HAP-1 (cell line): ENCODE measurements around the gene SMARCA4.

Experiments used
- DNase-seq, 2 experiments: peaks; one replicate each; pipeline ENCODE4 v3.0.0-alpha.2; 2016 to 2020; ENCODE audit warnings: low spot score in 2 of 2
- H3K27me3 ChIP-seq: fragments of 250-450 bp; sonication (Bioruptor Pico); 2 replicates; pipeline ENCODE4 v1.5.1; 2020; ENCODE audit warnings: low read depth, mild to moderate bottlenecking, moderate library complexity
- H3K36me3 ChIP-seq: fragments of 250-450 bp; sonication (Bioruptor Pico); replicated peaks from 2 replicates; pipeline ENCODE4 v1.5.1; 2020; ENCODE audit warnings: mild to moderate bottlenecking
- H3K4me1 ChIP-seq: fragments of 250-450 bp; sonication (Bioruptor Pico); 2 replicates; pipeline ENCODE4 v1.5.1; 2020; ENCODE audit warnings: mild to moderate bottlenecking
- H3K4me3 ChIP-seq: fragments of 250-450 bp; sonication (Bioruptor Pico); 2 replicates; pipeline ENCODE4 v1.5.1; 2020; ENCODE audit warnings: mild to moderate bottlenecking, moderate library complexity
- H3K9me3 ChIP-seq: fragments of 250-450 bp; sonication (Bioruptor Pico); 2 replicates; pipeline ENCODE4 v1.5.1; 2020; ENCODE audit warnings: mild to moderate bottlenecking, moderate library complexity
- in situ Hi-C: fragments of 300-500 bp; cut with MboI; formaldehyde crosslinking; loops from 3 replicates; pipeline ENCODE4 v1.14.3; 2020; ENCODE audit warnings: low sequenced_read_pairs, inconsistent platforms, mixed read lengths

Gene SMARCA4

DNA sequence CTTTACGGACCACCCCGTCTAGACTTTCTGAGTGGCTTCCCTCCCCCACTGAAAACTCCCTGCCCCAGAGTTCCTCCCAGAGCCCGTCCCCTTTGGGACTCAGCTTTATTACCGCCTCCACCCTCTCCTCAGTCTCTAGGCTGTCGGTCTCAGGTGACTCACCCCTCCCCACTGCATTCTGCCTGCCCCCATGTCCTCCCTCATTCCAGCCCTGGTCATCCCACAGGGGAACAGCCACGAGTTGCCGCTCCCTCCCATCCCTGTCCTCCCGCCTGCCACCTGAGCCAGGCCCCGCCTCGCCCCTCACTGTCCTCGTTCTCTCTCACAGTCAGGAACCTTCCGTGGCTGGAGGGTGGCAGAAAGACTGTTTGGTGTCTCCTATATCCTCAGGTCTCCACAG lies 57.3 kb downstream of the SMARCA4 start:
- Histone ChIP-seq H3K27me3 (no peaks in the 10 kb centered on the region), H3K4me3 (no peak overlapping the region), H3K36me3 (peaks cover 97% of the 10 kb centered on the region), H3K9me3 (no peaks in the 10 kb centered on the region), H3K4me1 (no peaks in the 10 kb centered on the region)
- no peak for DNase-seq
- in situ Hi-C loops = loop anchor here (25.0 kb wide), 1 partner anchor 856 kb away; no protein-coding TSS in a partner anchor

DNA sequence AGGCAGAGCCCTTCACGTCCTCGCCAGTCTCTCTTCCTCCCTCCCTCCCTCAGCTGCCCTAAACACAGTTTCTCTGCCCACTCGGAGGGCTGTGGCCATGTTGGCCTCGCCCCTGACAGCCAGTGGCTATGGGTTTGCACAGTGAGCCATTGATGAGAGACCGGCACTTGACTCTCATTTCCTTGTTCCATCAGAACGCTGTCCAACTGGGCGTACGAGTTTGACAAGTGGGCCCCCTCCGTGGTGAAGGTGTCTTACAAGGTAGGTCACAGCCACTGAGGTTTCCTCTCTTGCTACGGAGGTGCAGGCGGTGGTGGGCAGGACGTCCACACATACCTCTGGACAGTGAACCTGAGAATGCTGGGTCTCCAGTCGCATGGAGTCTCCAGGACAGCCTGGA lies 57.9 kb downstream of the SMARCA4 start:
- DNase-seq = no peak
- Histone ChIP-seq H3K36me3 (peaks cover 97% of the 10 kb centered on the region), H3K27me3 (no peaks in the 10 kb centered on the region), H3K4me1 (no peaks in the 10 kb centered on the region), H3K4me3 (no peak overlapping the region), H3K9me3 (no peaks in the 10 kb centered on the region)
- in situ Hi-C loops = loop anchor here (25.0 kb wide), 1 partner anchor 856 kb away; no protein-coding TSS in a partner anchor

DNA sequence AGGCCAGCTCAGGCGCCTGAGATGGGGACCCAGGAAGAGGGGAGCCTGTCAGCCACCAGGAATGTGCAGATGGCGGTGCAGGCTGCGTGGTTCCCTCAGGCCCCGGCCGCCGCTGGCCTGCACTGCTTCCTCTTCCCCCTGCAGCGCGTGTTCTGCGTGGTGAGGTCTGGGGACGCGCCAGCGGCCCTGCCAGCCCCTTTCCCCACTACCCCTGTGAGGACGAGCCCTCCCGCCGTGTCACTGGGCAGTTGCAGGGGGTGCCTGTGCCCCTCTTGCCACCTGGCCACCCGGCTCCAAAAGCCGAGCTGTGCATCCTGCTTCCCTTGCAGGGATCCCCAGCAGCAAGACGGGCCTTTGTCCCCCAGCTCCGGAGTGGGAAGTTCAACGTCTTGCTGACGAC lies 58.4 kb downstream of the SMARCA4 start:
- H3K4me1 ChIP-seq = no peaks in the 10 kb centered on the region
- no peaks in the 10 kb centered on the region for H3K27me3 ChIP-seq
- in situ Hi-C loops = loop anchor here (25.0 kb wide), 1 partner anchor 857 kb away; no protein-coding TSS in a partner anchor
- DNase-seq = no peak
- peaks cover 97% of the 10 kb centered on the region for H3K36me3 ChIP-seq
- no peaks in the 10 kb centered on the region for H3K9me3 ChIP-seq
- no peak overlapping the region for H3K4me3 ChIP-seq

DNA sequence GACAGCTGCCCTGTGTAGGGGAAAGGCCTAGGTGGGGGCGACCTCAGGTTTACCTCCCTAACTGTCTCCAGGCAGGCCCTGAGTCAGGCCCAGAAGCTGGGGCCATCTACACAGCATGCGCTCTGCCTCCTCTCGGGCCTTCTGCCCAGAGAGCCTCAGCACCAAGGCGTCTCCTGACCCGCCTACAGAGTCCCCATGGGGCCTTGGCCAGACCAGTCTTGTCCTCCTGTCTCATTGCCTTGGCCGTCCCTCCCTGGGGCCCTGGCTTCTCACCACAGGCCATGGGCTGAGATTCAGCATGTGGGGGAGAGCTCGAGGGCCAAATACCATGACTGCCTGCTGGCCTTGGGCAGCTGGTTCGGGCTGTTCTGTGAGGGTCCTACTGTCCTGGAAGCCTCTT lies 59.0 kb downstream of the SMARCA4 start:
- in situ Hi-C loops = loop anchor here (25.0 kb wide), 1 partner anchor 858 kb away; no protein-coding TSS in a partner anchor
- Histone ChIP-seq H3K27me3 (no peaks in the 10 kb centered on the region), H3K4me3 (no peak overlapping the region), H3K9me3 (no peaks in the 10 kb centered on the region), H3K36me3 (peaks cover 96% of the 10 kb centered on the region), H3K4me1 (no peaks in the 10 kb centered on the region)
- DNase-seq = no peak

DNA sequence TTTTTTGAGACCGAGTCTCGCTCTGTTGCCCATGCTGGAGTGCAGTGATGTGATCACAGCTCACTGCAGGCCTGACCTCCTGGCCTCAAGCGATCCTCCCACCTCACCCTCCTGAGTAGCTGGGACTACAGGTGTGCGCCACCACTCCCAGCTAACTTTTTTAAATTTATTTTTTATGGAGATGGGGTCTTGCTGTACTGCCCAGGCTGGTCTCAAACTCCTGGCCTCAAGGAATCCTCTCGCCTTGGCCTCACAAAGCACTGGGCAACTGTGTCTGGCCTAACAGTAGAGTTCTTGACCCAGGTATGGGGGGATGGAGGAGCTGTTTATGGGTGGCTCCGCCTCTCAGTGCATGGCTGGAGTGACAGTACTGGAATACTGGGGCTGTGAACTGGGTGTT lies 59.6 kb downstream of the SMARCA4 start:
- in situ Hi-C loops = loop anchor here (25.0 kb wide), 1 partner anchor 858 kb away; no protein-coding TSS in a partner anchor
- peaks cover 91% of the 10 kb centered on the region for H3K36me3 ChIP-seq
- H3K27me3 ChIP-seq = no peaks in the 10 kb centered on the region

DNA sequence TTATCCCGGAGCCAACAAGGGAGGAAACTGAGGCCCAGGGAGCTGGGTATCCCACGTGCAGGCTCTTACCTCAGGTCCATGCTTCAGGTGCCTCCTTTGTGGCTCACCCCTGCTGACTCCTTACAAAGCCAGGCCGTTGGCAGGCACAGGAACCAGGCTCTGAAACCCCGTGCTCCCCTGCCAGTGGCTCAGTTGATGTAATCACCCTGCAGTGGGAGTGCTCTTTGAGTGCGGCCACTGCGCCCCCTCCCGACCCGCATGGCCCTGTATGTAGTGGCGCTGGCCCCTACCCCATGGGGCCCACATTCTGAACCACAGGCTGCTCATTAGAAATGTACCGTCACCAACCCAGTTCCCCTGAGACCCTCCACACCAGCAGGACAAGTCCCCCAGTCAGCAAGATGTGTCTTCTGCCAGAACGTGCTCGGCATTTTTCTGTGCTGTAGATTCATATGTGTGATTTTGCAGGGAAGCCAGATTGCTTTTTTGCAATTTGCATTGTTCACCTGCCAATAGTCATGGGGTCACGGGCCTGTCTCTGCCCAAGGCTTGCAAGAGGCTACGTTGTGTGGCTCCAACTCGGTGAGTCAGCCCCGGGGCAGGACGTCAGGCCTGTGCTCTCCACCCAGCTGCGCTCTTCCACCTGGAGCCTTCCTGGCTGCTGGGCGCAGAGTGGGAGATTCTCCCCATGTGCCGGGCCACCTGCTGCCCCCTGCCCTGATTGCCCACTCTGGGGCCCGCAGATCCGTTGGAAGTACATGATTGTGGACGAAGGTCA lies 60.3 kb downstream of the SMARCA4 start:
- Histone ChIP-seq H3K27me3 (no peaks in the 10 kb centered on the region), H3K9me3 (no peaks in the 10 kb centered on the region), H3K4me3 (no peak overlapping the region), H3K36me3 (peaks cover 91% of the 10 kb centered on the region), H3K4me1 (no peaks in the 10 kb centered on the region)
- no peak for DNase-seq
- in situ Hi-C loops = loop anchor here (25.0 kb wide), 1 partner anchor 859 kb away; no protein-coding TSS in a partner anchor

More for the DNA sequence above, 59.6 kb downstream of the SMARCA4 start:
- Histone ChIP-seq H3K4me1 (no peaks in the 10 kb centered on the region), H3K4me3 (no peak overlapping the region), H3K9me3 (no peaks in the 10 kb centered on the region)
- no peak for DNase-seq

DNA sequence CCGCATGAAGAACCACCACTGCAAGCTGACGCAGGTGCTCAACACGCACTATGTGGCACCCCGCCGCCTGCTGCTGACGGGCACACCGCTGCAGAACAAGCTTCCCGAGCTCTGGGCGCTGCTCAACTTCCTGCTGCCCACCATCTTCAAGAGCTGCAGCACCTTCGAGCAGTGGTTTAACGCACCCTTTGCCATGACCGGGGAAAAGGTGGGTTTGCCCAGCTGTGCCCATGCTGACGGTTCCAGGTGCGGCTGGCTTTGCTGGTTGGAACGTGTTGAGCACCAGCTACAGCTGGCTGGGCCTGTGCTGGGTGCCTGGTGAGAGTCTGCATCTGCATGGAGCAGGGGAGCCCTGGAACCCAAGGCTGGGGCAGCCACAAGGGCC lies 60.9 kb downstream of the SMARCA4 start:
- no peaks in the 10 kb centered on the region for H3K27me3 ChIP-seq
- H3K4me1 ChIP-seq = no peaks in the 10 kb centered on the region
- H3K36me3 ChIP-seq = peaks cover 90% of the 10 kb centered on the region
- no peak overlapping the region for H3K4me3 ChIP-seq
- DNase-seq = no peak
- no peaks in the 10 kb centered on the region for H3K9me3 ChIP-seq
- in situ Hi-C loops = loop anchor here (25.0 kb wide), 1 partner anchor 859 kb away; no protein-coding TSS in a partner anchor

DNA sequence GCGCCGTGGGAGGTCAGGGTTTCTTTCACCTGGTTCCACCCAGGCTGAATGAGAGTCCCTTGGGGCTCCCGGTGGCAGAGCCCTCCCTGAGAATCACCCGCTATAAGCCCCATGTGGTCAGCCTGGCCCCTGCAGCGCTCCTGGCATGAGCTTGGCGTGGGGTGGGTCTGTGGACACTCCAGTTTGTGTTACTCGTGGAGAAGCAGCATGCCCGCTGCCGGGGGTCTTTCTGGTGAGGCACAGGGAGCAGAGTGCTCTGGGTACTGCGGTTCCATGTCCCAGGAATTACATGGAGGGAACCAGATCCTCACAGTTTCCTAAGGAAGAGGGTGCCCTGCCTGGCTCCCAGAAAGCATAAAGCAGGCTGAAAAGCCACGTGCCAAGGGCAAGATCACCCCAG lies 62.2 kb downstream of the SMARCA4 start:
- Histone ChIP-seq H3K9me3 (no peaks in the 10 kb centered on the region), H3K4me3 (no peak overlapping the region), H3K4me1 (no peaks in the 10 kb centered on the region), H3K36me3 (peaks cover 90% of the 10 kb centered on the region), H3K27me3 (no peaks in the 10 kb centered on the region)
- DNase-seq = no peak
- in situ Hi-C loops = loop anchor here (25.0 kb wide), 1 partner anchor 861 kb away; no protein-coding TSS in a partner anchor

DNA sequence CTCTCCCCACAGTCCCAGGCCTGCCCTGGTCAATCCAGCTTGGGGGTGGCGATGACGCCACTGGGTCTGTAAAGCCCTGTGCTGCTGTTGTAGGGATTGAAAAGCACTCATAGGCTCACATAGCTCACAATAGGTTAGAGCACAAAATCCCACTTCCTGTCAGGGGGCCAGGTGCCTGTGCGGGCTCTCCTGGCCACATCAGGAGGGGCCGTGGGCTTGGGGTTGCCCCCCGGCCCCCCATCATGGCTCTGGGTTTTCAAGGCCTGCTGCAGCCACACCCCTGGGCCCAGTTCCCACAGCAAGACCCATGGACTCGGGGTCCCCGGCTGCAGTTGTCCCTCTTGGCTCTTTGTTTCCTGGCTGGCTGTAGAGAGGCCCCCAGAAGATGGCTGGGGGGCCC lies 62.9 kb downstream of the SMARCA4 start:
- Histone ChIP-seq H3K4me3 (no peak overlapping the region), H3K36me3 (peaks cover 90% of the 10 kb centered on the region), H3K4me1 (no peaks in the 10 kb centered on the region), H3K9me3 (no peaks in the 10 kb centered on the region), H3K27me3 (no peaks in the 10 kb centered on the region)
- in situ Hi-C loops = loop anchor here (25.0 kb wide), 1 partner anchor 861 kb away; no protein-coding TSS in a partner anchor
- no peak for DNase-seq

DNA sequence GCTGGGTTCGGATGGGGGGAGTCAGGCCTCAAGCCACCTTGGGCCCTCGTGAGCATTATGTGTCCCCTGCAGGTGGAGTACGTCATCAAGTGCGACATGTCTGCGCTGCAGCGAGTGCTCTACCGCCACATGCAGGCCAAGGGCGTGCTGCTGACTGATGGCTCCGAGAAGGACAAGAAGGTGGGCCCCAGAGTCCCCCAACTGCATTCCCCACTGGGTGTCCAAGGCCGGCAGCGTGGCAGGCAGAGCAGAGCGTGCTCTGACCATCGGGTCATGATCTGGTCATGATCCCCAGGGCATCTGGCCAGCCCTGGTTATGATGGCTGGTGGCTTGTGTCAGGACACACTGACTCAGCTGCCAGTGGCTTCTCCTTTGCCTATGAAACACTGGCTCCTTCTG lies 63.4 kb downstream of the SMARCA4 start:
- Histone ChIP-seq H3K36me3 (peaks cover 90% of the 10 kb centered on the region), H3K4me1 (no peaks in the 10 kb centered on the region)

DNA sequence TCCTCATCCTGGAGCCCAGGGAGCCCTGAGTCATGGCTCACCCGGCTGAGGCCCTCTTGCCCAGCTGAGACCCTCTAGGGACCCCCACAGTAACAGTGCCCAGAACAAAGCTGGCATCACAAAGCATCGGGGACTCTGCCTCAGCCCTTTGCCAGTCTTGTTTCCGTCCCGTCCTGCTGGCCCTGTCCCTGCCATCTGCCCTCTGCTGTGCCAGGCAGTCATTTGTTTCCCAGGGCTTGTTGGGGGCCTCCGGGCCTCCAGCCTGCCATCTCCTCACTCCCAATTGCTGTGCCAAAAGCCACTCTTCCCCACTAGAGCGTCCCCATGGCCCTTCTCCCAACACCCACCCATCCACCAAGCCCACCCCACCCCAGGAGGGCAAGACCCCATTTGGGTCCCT lies 64.2 kb downstream of the SMARCA4 start:
- in situ Hi-C loops = no loop called here
- H3K36me3 ChIP-seq = peaks cover 90% of the 10 kb centered on the region

More for the DNA sequence above, 63.4 kb downstream of the SMARCA4 start:
- H3K27me3 ChIP-seq = no peaks in the 10 kb centered on the region
- no peaks in the 10 kb centered on the region for H3K9me3 ChIP-seq
- no peak overlapping the region for H3K4me3 ChIP-seq
- in situ Hi-C loops = loop anchor here (25.0 kb wide), 1 partner anchor 862 kb away; no protein-coding TSS in a partner anchor
- no peak for DNase-seq

DNA sequence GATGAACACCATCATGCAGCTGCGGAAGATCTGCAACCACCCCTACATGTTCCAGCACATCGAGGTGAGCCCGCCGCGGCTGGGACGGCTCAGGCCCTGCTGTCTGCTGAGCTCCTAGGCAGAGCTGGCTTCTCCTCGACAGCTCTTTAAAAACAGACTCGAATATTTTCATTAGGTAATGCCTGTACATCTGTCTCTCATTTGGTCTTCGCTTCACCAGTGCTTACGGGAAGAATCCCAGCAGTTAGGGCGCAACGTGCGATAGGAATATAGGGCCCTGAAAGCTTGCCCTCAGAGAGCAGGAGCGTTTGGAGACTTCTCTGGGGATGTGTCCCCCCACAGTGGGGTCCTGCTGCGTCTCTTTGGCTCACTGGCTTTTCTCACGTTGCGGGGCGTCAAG lies 64.6 kb downstream of the SMARCA4 start:
- Histone ChIP-seq H3K9me3 (no peaks in the 10 kb centered on the region), H3K27me3 (no peaks in the 10 kb centered on the region), H3K4me1 (no peaks in the 10 kb centered on the region), H3K4me3 (no peak overlapping the region), H3K36me3 (peaks cover 92% of the 10 kb centered on the region)
- no peak for DNase-seq
- in situ Hi-C loops = no loop called here

More for the DNA sequence above, 64.2 kb downstream of the SMARCA4 start:
- Histone ChIP-seq H3K27me3 (no peaks in the 10 kb centered on the region), H3K9me3 (no peaks in the 10 kb centered on the region), H3K4me1 (no peaks in the 10 kb centered on the region), H3K4me3 (no peak overlapping the region)
- DNase-seq = no peak

DNA sequence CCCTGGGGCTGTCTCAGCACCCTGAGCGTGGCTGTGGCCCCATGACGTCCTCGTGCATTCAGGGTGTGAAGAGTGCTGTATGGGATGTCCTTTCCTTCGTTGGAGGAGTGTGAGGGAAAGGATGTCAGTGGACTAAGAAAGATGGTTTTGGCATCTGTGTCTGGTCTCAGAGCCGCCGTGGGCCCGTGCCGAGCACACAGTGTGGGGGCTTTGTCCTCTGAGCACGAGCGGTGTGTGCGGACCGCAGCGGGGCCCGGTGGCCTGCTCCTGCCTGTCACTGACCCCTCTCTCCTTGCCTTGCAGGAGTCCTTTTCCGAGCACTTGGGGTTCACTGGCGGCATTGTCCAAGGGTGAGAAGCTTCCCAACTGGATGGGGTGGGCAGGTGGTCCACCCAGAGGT lies 65.2 kb downstream of the SMARCA4 start:
- no peaks in the 10 kb centered on the region for H3K9me3 ChIP-seq
- no peak for DNase-seq
- peaks cover 92% of the 10 kb centered on the region for H3K36me3 ChIP-seq
- no peaks in the 10 kb centered on the region for H3K27me3 ChIP-seq
- no peaks in the 10 kb centered on the region for H3K4me1 ChIP-seq
- H3K4me3 ChIP-seq = no peak overlapping the region
- in situ Hi-C loops = no loop called here

DNA sequence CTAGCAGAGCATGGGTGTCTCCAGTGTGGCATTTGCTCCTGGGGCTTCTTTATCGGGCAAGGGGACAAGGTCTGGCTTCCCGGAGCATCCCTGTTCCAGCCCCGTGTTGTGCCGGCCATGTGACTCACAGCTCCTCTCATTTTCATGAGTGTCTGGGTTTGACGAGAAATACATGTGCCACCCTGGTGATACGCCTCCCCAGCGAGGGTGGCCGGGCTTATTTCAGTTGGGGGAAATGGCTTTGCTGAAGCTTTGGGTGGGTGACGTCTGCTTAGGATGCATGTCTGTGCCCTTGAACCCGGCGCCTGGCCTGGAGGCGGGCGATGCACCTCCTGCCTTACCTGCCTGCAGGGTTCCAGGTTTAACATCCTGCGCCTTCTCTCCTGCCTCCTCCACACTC lies 66.6 kb downstream of the SMARCA4 start:
- Histone ChIP-seq H3K4me3 (no peak overlapping the region), H3K27me3 (no peaks in the 10 kb centered on the region), H3K9me3 (no peaks in the 10 kb centered on the region), H3K4me1 (no peaks in the 10 kb centered on the region), H3K36me3 (peaks cover 92% of the 10 kb centered on the region)
- no peak for DNase-seq
- in situ Hi-C loops = no loop called here
